T47D (cell line): ENCODE measurements around the gene MUSK.

ENCODE experiments used
- DNase-seq, 2 experiments: peaks; one replicate each; pipeline versions ENCODE4 v3.0.0 to v3.0.0-alpha.2; 2011 to 2012; ENCODE audit warnings: low read depth in 1 of 2, low spot score in 1 of 2
- JUND ChIP-seq: IDR thresholded peaks from 2 replicates; pipeline ENCODE4 v1.6.1; 2012; ENCODE audit warnings: low read depth
- in situ Hi-C: cut with HindIII; loops from 2 replicates; pipeline ENCODE4 v1.10.0; 2016; ENCODE audit warnings: low sequenced_read_pairs, low pct_unique_long_range_greater_than_20kb

MUSK gene

GRCh38 chr9:110710420-110710819 lies 41.8 kb downstream of the MUSK start:
- in situ Hi-C loops: no loop called here
- TF ChIP-seq JUND: no peak
- no peak for DNase-seq

- in situ Hi-C loops: no loop called here
- DNase-seq: no peak
- TF ChIP-seq JUND: no peak
Measured at GRCh38 chr9:110712955-110713354, 44.4 kb downstream of the MUSK start.

- peak; percentile 39 to 80 for DNase-seq
- no peak for TF ChIP-seq JUND
- in situ Hi-C loops: no loop called here
Measured at GRCh38 chr9:110714314-110714713, 45.7 kb downstream of the MUSK start.

GRCh38 chr9:110728058-110728457 lies 59.5 kb downstream of the MUSK start:
- no peak for DNase-seq
- no peak for TF ChIP-seq JUND
- in situ Hi-C loops: no loop called here

- no peak for TF ChIP-seq JUND
- no peak for DNase-seq
- in situ Hi-C loops: no loop called here
Measured at GRCh38 chr9:110729641-110730040, 61.0 kb downstream of the MUSK start.

- TF ChIP-seq JUND: no peak
- in situ Hi-C loops: no loop called here
- DNase-seq: no peak
Measured at GRCh38 chr9:110731437-110732028, 62.9 kb downstream of the MUSK start.

GRCh38 chr9:110738982-110739381 lies 70.4 kb downstream of the MUSK start:
- in situ Hi-C loops: no loop called here
- TF ChIP-seq JUND: no peak
- DNase-seq: no peak

- in situ Hi-C loops: no loop called here
- DNase-seq: no peak
- no peak for TF ChIP-seq JUND
Measured at GRCh38 chr9:110742741-110743371, 74.3 kb downstream of the MUSK start.

GRCh38 chr9:110744715-110745384 lies 76.3 kb downstream of the MUSK start:
- no peak for DNase-seq
- in situ Hi-C loops: no loop called here
- TF ChIP-seq JUND: no peak

GRCh38 chr9:110745676-110746075 lies 77.1 kb downstream of the MUSK start:
- no peak for DNase-seq
- in situ Hi-C loops: no loop called here
- no peak for TF ChIP-seq JUND

- no peak for DNase-seq
- in situ Hi-C loops: no loop called here
- no peak for TF ChIP-seq JUND
Measured at GRCh38 chr9:110746211-110746930, 77.8 kb downstream of the MUSK start.

GRCh38 chr9:110748251-110748893 lies 79.8 kb downstream of the MUSK start:
- in situ Hi-C loops: no loop called here
- TF ChIP-seq JUND: no peak
- DNase-seq: no peak

- in situ Hi-C loops: no loop called here
- TF ChIP-seq JUND: no peak
- no peak for DNase-seq
Measured at GRCh38 chr9:110750272-110750671, 81.7 kb downstream of the MUSK start.
